HG03175 (cell line): ENCODE data around the gene CRYGC.
"Not testable (repeated sequence)": the region's sequence is repeated elsewhere in the genome, so short reads cannot be mapped to it uniquely, and the experiment has no call there.

Source experiments
- ATAC-seq: cut with Tn5 transposase; IDR thresholded peaks from one replicate; pipeline ENCODE4 v1.9.1; 2021; ENCODE audit warnings: mild to moderate bottlenecking, moderate library complexity; ENCODE audit not compliant: unreplicated experiment

The CRYGC gene

DNA sequence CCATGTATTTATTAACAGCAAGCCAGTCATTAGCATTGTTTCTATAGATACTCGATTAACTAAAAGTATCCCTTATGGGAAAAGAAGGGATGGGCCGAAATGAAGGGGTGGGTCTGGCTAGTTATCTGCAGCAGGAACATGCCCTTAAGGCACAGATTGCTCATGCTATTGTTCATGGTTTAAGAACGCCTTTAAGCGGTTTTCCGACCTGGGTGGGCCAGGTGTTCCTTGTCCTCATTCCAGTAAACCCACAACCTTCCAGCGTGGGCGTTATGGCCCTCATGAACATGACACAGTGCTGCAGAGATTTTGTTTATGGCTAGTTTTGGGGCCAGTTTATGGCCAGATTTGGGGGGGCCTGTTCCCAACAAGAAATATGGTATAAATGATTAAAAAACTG is 8.7 kb upstream of the CRYGC start:
- not testable (repeated sequence) for ATAC-seq

DNA sequence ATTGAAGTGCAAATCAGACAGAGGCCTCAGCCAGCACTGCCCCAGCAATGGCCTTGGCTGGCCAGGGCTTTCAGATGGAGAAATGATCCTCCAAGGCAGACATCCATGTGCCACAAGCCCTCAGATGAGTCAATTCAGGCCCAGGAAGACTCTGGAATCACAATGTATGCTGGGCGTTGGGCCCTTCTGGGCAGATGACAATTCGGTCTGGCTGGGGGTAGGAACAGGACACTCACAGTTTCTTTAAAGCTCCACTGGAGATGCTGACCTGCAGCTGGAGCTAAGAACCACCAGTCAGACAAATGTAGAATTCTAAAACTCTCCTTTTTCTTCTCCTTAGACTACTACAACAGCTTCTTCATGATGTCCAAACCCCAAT is 7.1 kb upstream of the CRYGC start:
- ATAC-seq = no peak

DNA sequence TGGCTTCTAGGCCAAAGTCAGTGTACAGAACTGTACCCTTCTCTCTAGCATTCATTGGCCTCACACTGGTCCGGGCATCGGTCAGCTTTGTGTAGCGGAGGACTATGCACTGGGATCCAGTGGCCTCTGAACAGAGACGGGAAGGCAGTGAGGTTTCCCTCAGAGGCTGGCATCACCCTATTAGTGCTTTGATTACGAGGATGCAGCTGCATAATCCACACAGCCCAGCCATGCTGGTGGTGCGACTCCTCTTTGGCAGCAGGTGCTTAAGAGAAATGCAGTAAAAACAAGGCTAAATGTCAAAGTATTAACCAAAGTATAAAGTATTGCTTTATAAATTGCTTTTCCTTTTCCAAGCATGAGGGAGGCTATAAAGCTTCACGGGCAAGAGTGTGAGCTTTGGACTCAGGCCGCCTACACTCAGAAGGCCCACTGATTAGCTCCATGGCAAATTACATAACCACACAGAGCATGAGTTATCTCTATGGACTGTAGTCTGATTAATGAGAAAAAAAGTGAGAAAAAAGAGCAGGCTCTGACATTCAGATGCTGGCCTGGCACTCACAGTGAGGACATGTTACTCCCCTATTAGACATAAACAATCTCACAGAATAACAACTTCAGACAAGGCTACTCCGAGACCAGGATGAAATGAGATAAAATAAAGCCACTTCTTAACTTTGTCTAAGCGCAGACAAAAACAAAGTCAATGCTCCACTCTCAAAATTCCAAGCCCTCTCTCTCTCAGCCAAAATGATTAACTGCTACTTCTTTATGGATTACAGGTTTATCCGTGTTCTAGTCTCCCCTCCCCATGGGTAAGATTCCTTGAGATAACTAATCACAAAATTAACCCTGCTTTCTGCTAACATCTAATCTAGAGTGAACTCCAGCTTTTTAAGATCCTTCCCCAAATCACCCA is 6.4 kb upstream of the CRYGC start:
- no peak for ATAC-seq

DNA sequence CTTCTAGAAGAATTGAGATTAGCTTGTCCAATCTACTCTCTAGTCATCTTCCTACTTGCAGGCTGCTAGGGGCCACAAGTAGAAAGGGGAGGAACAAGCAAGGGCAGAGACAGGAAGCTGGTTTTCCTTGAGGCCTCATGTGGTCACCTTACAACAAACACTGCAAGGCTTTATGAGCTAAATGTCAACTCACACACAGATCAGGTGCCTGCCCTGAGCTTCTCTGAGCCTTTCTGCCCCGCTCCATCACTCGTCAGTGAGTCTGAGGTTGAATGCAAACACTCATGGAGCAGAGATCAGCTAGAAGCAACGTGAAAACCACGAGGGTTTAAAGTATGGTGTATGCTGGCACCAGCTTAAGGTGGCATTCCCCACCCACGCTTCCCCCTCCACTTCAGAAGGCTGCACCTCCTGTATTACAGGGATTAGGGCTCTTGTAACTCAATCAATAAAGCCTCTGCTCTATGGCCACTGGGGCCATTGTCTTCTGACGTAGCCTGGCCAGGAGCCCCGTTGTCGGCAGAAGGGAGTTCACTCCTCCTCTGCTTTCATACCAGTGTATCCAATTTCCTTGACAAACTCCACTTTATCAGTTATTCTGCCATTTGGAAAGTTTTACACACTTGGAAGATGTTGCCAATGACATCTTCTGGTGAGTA is 5.4 kb upstream of the CRYGC start:
- no peak for ATAC-seq

DNA sequence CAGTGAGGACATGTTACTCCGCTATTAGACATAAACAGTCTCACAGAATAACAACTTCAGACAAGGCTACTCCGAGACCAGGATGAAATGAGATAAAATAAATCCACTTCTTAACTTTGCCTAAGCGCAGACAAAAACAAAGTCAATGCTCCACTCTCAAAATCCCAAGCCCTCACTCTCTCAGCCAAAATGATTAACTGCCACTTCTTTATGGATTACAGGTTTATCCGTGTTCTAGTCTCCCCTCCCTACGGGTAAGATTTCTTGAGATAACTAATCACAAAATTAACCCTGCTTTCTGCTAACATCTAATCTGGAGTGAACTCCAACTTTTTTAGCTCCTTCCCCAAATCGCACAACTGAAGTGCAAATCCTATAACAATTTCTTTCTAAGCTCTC is 1.1 kb upstream of the CRYGC start:
- no peak for ATAC-seq

DNA sequence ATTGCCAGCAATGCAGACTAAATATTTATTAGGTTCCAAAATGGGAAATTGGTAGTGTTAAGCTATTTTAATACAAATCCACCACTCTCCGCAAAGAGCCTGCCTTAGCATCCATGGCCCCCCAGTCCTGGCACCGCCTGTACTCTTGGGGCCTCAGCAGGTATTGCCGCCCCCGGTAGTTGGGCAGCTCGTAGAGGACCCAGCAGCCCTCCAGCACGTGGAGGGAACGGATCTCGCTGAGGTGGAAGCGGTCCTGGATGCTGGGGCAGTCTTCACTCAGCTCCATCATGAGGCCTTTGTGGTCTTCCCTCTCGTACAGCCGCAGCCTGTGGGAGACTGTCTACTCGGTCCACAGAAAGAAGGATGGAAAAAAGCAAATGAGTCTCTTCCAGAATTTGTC is 1.5 kb downstream of the CRYGC start:
- no peak for ATAC-seq

DNA sequence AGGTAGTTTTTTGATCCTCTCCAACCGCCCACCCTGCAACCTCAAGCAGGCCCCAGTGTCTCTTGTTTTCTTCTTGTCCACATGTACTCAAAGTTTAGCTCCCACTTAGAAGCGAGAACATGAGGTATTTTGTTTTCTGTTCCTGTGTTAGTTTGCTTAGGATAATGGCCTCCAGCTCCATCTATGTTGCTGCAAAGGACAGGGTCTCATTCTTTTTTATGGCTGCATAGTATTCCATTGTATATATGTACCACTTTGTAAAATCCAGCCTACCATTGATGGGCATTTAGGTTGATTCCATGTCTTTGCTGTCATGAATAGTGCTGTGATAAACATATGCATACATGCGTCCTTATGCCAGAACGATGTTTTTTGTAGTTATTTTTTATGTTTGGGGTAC is 2.5 kb downstream of the CRYGC start:
- no peak for ATAC-seq

DNA sequence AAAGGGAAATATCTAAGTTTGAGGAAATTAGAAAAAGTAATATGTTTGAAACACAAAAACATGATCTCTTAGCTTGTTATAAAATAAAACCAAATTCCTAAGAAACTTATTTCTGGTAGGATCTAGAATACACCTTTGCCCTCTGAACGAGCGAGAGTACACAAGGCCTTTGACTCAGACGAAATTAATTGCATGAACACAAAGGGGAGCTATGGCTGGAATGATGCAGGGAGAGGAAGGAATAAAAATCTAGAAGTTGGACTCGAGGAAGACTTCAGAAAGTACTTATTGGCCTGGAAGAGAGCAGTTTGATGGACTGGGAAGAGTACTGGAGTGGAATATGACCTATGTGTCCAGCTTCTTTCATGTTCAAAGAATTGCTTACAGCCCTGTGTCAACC is 4.4 kb downstream of the CRYGC start:
- no peak for ATAC-seq

DNA sequence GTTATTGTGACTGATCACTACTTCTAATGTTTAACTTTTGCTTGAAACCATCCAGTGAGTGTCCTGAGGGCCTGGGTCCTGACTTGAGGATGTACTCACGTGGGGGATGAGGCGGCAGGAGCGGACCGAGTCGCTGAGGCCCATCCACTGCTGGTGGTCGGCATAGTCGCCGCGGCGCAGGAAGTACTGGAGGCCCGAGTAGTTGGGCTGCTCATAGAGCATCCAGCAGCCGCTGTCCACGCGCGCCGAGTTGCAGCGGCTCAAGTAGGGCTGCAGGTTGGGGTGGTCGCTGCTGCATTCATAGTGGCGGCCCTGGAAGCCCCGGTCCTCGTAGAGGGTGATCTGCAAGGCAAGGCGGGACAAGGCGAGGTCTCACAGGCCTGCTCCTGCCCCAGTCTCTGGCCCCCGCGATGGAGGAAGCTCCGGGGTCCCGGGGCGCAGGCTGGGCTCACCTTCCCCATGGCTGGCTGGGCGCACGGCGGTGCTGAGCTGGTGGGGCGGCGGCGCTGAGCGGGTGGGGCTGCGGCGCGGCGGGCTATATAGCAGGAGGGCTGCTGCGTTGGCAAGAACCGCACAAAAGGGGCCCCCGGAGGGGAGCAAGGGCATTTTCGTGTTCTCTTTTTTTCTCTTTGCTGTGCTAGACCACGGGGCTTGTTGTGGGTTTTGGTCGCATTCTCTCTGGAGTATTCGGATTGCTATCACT is 5.5 kb downstream of the CRYGC start, which contains the start of gene CRYGD:
Gene CRYGD, minus strand, starts transcription at position 512 of the 703 bp plus-strand sequence. Its CDS starts 51 bp downstream, at position 461.
- ATAC-seq = not testable (repeated sequence)

DNA sequence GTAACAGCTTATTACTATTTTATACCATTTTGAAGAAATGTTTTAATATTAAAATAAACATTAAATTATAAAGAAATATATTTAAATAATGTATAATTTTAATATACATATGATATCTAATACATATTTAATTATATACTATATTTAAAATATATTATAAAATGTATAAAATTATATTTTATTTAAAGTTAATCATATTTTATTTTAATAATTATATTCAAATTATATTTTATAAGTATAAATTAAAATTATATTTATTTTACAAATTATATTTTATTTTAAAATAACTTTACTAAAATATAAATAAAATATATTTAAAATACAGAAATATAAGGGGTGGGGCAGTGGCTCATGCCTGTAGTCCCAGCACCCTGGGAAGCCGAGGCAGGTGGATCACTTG is 7.4 kb downstream of the CRYGC start:
- ATAC-seq = no peak

DNA sequence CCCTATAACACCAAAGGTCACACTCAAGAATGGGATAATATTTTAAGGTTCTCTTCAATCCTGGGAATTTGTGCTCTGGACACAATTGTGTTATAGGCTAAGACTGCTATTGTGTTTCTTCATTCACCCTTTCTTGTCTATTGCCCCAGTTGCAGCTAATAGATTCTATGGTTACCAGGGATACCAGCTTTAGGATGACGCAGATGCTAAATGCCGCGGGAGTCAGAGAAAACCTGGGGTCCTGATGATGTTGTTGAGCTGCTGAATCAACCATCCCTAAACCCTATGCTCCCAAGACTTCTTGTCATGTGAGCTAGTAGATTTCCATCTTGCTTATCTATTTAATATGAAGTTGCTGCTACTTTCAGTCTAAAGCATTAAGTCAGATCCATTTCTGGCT is 10.7 kb downstream of the CRYGC start:
- no peak for ATAC-seq

DNA sequence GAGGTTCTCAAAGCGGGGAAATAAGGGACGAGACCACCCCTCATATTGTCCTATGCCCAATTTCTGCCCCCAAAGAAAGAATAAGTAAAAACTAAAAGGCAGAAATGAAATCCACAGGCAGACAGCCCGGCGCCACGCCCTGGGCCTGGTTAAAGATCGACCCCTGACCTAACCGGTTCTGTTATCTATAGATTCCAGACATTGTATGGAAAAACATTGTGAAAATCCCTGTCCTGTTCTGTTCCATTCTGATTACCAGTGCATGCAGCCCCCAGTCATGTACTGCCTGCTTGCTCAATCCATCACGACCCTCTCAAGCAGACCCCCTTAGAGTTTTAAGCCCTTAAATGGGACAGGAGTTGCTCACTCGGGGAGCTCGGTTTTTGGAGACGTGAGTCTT is 12.2 kb downstream of the CRYGC start:
- not testable (repeated sequence) for ATAC-seq

DNA sequence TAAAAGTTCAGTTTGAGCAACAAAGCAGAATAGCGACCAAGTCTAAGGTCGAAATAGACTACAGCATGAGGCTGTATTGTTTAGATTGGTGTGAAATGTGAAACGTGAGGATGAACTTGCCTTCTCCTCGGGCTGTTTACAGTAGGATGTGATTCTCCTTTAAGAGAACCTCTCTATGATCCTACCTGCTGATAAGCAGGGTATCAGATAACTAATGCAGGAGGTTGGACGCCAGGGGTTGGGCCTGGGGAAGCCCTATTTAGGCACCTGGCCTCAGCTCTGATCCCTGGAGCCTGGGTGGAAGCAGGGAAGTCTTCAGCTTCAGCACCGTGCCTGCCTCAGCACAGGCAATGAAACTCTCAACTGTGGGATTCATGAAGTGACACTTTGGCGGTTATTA is 16.7 kb downstream of the CRYGC start:
- ATAC-seq = no peak

DNA sequence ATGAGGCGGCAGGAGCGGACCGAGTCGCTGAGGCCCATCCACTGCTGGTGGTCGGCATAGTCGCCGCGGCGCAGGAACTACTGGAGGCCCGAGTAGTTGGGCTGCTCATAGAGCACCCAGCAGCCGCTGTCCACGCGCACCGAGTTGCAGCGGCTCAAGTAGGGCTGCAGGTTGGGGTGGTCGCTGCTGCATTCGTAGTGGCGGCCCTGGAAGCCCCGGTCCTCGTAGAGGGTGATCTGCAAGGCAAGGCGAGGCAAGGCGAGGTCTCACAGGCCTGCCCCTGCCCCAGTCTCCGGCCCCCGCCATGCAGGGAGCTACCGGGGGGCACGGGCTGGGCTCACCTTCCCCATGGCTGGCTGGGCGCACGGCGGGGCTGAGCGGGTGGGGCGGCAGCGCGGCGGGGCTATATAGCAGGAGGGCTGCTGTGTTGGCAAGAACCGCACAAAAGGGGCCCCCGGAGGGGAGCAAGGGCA is 17.3 kb downstream of the CRYGC start:
- ATAC-seq = not testable (repeated sequence)

DNA sequence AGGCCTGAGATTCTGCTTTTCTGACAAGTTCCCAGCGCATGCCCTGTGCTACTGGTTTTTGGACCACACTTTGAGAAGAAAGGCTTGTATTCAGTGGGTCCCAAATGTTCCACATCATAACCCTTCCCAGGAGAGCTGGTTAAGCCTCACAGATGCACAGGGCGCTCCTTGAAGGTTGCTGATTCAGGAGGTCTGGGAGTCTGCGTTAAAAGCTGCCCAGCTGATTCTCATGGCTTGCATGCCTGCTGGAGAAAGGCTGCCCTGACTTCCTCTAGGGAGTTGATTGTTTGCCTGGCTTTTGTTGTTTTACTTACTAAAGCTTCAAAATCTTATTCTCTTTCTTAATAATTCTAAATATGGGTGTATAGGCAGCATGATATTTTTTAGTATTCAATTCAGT is 26.0 kb downstream of the CRYGC start:
- ATAC-seq = no peak

DNA sequence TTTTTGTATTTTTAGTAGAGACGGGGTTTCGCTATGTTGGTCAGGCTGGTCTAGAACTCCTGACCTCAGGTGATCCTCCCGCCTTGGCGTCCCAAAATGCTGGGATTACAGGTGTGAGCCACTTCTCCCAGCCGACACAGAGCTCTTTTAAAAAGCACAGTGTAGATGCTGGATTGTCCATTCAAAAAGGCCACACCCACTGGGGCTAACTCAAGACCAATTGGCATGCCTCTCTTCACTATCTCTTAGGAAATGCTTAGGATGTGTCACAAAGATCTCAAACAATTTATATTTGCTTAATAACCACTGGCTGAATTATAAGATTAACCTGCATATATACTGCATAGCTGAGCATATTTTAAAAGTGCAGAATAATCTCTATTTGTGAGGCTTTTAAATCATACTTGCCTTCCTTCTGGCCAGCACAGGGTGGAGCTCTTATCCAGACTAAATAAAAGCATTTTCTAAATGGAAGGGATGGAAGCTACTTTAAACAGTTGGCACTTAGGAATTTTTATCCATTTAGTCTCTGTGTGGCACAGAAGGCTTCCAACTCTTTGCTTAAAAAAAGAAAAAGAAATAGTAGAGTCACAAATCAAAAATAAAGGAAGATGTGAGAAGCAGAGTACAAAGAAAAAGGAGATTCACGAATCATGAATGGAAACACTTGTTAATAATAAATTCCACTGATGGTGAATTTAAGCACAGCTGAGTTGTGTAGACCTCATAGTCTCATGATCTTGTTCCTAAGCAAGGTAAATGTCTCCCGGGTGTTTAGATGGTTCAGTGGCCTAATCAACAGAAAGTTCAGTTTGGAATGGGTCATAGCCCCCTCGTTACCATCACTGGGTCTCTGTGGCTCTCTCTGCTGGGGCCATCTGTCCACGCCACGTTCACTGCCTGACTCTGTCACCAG is 27.7 kb downstream of the CRYGC start:
- no peak for ATAC-seq

DNA sequence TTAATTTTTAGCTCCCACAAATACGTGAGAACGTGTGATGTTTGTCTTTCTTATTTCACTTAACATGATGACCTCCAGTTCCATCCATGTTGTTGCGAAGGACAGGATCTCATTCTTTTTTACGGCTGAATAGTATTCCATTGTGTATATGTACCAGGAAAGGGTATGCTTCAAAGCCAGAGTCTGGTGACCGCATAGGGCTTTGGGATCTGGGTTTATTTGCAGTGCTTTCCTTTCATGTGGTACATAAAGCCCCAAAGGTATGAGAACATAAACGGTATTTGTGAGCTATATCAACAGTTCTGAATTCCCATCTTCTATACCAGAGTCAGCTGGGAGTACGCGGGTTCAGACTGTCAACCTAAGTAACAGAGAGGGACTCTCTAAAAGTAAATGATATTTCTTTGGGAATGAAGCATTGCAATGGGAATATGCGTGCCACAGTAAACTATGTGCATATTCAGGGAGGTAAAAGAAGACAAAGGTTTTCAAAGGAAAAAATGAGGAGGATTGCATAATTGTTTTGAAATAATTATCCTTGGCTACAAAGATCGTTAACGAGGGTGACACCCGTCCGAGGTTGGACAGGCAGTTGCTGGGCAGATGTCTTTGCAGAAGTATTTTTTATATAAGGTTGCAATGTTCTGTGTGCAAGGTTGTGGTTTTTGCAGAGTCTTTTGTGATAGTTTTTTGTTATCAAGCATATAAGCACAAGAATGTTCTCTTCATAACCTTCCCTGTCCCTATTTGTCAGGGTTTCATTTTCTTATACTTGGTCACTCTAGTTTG is 29.8 kb downstream of the CRYGC start:
- ATAC-seq = no peak

DNA sequence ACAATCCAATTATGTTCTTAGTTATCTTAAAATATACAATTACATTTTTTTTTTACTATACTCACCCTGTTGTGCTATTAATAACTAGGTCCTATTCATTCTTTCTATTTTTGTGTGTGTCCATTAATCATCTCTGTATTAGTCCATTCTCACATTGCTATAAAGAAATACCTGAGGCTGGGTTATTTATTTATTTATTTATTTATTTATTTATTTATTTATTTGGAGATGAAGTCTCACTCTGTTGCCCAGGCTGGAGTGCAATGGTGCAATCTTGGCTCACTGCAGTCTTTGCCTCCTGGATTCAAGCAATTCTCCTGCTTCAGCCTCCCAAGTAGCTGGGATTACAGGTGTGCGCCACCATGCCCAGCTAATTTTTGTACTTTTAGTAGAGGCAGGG is 30.9 kb downstream of the CRYGC start:
- ATAC-seq = not testable (repeated sequence)

DNA sequence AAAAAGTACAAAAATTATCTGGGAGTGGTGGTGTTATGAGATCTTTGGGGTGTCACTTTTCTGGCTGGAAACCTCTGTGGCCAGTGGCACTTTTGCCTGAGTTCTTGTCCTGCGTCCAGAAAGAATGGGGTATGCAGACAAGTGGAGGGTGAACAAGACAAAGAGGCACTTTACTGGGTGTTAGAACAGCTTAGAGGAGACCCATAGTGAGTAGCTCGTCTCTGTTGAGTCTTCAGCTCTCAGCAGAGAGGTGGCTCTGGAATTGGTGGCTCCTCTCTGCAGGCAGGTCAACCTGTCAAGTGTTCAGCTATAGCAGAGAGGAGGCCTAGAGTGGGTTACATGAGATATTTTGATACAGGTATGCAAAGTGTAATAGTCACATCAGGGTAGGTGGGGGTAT is 31.4 kb downstream of the CRYGC start:
- no peak for ATAC-seq

DNA sequence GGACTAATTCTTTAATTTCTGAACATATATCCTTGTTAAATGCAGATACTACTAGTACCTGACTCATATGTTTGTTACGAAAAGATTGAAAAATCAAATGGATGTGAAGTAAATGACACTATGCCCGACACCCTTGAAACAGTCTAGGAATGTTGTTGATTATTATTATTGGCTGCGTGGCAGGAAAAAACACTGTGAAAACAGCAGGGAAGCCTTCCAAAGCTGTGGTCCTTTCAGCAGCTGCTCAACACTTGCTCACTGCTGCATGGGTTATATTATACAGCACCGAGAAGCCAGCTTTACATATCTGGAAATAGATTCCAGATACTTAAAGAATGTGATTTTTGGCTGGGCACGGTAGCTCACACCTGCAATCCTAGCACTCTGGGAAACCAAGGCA is 31.8 kb downstream of the CRYGC start:
- ATAC-seq = no peak
